Activated CD4-positive, alpha-beta memory T cell treated with anti-CD3 and anti-CD28 coated beads for 36 hours (primary cell): Measurements from ENCODE around the gene AZI2. TPM values are rescaled to one million over a fixed set of nuclear protein-coding genes. Genes with fewer than 3 reads are reported as not detected.

Source experiments
- CTCF ChIA-PET: fragments of 350-600 bp; sonication (Branson Sonifier 250); formaldehyde crosslinking; loops from one replicate; lab custom pipeline; 2021; ENCODE audit warnings: antibody characterized with exemption, inconsistent platforms; lab: Charles Lee
- POLR2A ChIA-PET: fragments of 350-600 bp; sonication (Branson Sonifier 250); formaldehyde crosslinking; loops from one replicate; lab custom pipeline; 2021; ENCODE audit warnings: antibody characterized with exemption; lab: Charles Lee
- DNase-seq: peaks from one replicate; pipeline ENCODE4 v3.0.0-alpha.2; 2020
- H3K27ac Mint-ChIP-seq: one replicate; pipeline ENCODE4 v1.8.0; 2021; ENCODE audit warnings: mixed read lengths
- H3K27me3 Mint-ChIP-seq: one replicate; pipeline ENCODE4 v1.8.0; 2021; ENCODE audit warnings: mixed read lengths
- H3K36me3 Mint-ChIP-seq: one replicate; pipeline ENCODE4 v1.8.0; 2021; ENCODE audit warnings: mixed read lengths
- H3K4me1 Mint-ChIP-seq: one replicate; pipeline ENCODE4 v1.8.0; 2021; ENCODE audit warnings: low read depth, mixed read lengths
- H3K4me3 Mint-ChIP-seq: one replicate; pipeline ENCODE4 v1.8.0; 2021; ENCODE audit warnings: mild to moderate bottlenecking, mixed read lengths
- H3K9me3 Mint-ChIP-seq: one replicate; pipeline ENCODE4 v1.8.0; 2021; ENCODE audit warnings: mixed read lengths
- intact Hi-C: fragments of 100-400 bp; cut with micrococcal nuclease; formaldehyde crosslinking; loops from one replicate; pipeline ENCODE4 v1.15.1; 2023
- total RNA-seq, 2 experiments: library from RNA; stranded (reverse); gene quantifications; one replicate each; pipeline ENCODE4 v1.2.3, GENCODE V29; 2021

The AZI2 gene
- total RNA-seq, 2 experiments from 2014 or later, result 35.5 to 38.9 TPM

DNA sequence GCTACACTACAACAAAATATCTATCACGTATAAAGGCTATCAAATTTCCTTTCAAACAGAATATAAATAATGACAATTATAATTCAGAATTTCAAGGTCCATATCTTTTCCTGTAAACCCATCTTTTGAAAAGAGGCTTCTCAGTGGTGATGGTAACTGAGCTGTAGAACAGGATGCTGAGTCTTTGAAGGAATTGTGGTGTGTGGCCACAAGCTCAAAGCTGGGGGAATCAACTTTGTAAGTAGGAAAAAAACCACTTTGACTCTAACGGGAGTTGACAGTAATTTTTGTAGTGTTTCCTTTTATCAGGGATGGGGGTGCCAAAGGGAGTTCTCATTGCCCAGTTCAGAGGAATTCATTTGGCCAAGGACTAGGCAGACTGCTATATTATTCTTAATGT lies 13.4 kb downstream of the AZI2 start:
- H3K27me3 Mint-ChIP-seq, result no peaks in the 10 kb centered on the region
- intact Hi-C loops, result no loop called here
- peaks cover 5% of the 10 kb centered on the region for H3K4me1 Mint-ChIP-seq
- DNase-seq, result no peak
- no peaks in the 10 kb centered on the region for H3K9me3 Mint-ChIP-seq
- no peak overlapping the region for H3K27ac Mint-ChIP-seq
- H3K4me3 Mint-ChIP-seq, result no peak overlapping the region
- peaks cover 8% of the 10 kb centered on the region for H3K36me3 Mint-ChIP-seq
- CTCF ChIA-PET, result interaction anchor here (1.0 to 4.2 kb wide), 3 partner anchors 9 to 623 kb away, joined by 3 to 23 read pairs (median 3); no protein-coding TSS in a partner anchor
- POLR2A ChIA-PET, result interaction anchor here (1.1 kb wide), 1 partner anchor 13 kb away, joined by 4 read pairs; the partner anchor contains the start of genes AZI2 and ZCWPW2

DNA sequence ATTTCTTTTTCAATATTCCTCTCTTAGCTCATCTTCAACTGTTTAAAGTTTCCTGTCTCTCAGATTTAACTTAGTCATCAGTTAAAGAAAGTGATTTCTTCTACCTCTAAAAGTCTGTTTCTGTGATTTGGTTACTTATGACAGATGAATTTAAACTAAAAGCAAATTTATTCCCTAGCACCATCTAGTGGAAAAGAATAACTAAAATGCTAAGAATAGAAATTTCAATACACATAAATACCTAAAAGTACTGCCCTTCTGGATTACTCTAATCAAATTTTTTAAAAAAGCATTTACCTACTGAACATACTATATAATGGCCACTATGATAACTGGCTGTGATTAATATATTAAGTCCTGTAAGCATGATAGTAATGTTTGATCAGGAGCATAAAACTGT lies 14.1 kb downstream of the AZI2 start:
- Mint-ChIP-seq H3K4me1 (peaks cover 5% of the 10 kb centered on the region), H3K27ac (no peak overlapping the region), H3K4me3 (no peak overlapping the region), H3K27me3 (no peaks in the 10 kb centered on the region), H3K9me3 (no peaks in the 10 kb centered on the region), H3K36me3 (peaks cover 5% of the 10 kb centered on the region)
- ChIA-PET POLR2A (no interaction called here), CTCF (interaction anchor here (1.1 to 4.2 kb wide), 2 partner anchors 10 to 623 kb away, joined by 4 to 23 read pairs; no protein-coding TSS in a partner anchor)
- intact Hi-C loops, result no loop called here
- DNase-seq, result no peak

DNA sequence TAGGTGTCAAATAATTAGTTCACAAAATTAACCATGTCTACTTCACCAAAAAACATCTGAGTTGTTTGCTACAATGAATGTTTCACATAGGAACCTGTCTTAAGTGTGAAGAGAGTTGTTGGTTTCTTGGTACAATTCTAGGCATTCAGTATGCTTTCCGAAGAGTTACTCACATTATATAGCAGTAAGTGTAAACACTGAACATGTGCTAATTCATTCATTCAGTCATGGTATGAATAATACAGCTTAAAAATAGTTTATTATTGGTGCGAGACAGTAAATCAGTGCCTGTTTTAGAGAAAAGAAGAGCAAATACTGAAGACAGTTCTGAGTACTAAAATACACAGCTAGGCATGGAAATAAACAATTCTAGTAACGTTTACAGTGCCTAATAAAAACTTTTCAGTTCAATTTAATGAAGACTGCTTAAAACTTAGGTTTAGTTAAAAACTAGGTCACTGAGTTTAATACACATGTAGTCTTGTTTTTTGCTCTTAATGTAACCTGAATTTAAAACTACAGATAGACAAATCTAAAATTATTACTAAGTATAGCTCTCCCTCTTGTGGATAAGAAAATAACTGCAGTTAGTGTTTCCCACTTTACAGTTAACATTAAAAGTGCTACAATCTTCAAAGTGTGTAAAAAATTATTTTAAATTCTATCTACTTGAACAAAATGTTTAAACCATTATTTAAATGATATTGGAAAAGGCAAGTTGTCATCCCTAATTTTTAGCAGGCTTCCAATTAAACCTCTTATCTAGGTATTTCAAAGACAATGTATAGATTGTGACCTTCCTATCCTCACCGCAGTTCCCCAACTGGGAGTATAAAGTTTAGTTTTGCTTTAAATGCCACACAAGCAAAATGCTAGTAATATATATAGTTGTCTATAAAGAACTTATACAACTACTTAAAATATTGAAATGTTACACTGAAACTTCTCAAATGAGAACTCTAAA lies 20.2 kb downstream of the AZI2 start:
- peaks cover 13% of the 10 kb centered on the region for H3K36me3 Mint-ChIP-seq
- CTCF ChIA-PET, result interaction anchor here (0.6 to 5.6 kb wide), 27 partner anchors 8 to 696 kb away, joined by 3 to 89 read pairs (median 4); partner anchors contain the start of genes AZI2, EOMES and ZCWPW2
- H3K4me3 Mint-ChIP-seq, result no peak overlapping the region
- no peak overlapping the region for H3K27ac Mint-ChIP-seq
- H3K27me3 Mint-ChIP-seq, result no peaks in the 10 kb centered on the region
- H3K4me1 Mint-ChIP-seq, result peaks cover 18% of the 10 kb centered on the region
- no peak for DNase-seq
- H3K9me3 Mint-ChIP-seq, result no peaks in the 10 kb centered on the region
- intact Hi-C loops, result loop anchor here (1.0 to 5.0 kb wide), 4 partner anchors 42 to 616 kb away; no protein-coding TSS in a partner anchor
- POLR2A ChIA-PET, result interaction anchor here (1.2 kb wide), 1 partner anchor 20 kb away, joined by 4 read pairs; the partner anchor contains the start of genes AZI2 and ZCWPW2

DNA sequence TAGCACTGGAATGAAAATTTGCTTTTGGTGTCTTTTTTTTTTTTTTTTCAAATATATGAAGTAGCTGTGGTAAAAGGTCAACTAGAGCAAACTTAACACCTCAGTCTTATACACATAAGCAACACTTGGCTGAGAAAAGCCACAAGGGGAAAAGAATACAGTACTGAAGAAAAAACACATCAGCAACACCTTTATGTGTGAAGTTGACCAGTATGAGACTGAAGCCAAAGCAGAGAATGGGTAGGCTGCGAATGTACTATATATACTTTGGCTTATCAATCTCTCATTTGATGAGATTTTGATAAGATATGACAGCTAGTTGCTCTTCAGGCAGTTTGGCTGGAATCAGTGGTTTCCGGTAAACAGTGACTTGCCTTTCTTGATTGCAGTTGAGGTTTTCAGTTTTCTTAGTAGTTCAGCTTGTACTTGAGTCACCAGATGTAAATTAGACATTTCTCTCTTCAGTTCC lies 22.1 kb downstream of the AZI2 start:
- DNase-seq, result peak; percentile 49
- no peaks in the 10 kb centered on the region for H3K9me3 Mint-ChIP-seq
- H3K27ac Mint-ChIP-seq, result peak overlapping the region; percentile 62
- H3K36me3 Mint-ChIP-seq, result peaks cover 18% of the 10 kb centered on the region
- intact Hi-C loops, result loop anchor here (1.0 to 5.0 kb wide), 7 partner anchors 9 to 464 kb away; partner anchors contain the start of gene CMC1
- no peak overlapping the region for H3K4me3 Mint-ChIP-seq
- POLR2A ChIA-PET, result interaction anchor here (0.6 to 2.2 kb wide), 5 partner anchors 22 to 736 kb away, joined by 3 to 12 read pairs (median 4); partner anchors contain the start of genes AZI2, EOMES and ZCWPW2
- H3K4me1 Mint-ChIP-seq, result peaks cover 18% of the 10 kb centered on the region
- CTCF ChIA-PET, result interaction anchor here (0.6 to 5.6 kb wide), 12 partner anchors 9 to 645 kb away, joined by 3 to 89 read pairs (median 4); partner anchors contain the start of genes AZI2, EOMES and ZCWPW2
- H3K27me3 Mint-ChIP-seq, result no peaks in the 10 kb centered on the region

DNA sequence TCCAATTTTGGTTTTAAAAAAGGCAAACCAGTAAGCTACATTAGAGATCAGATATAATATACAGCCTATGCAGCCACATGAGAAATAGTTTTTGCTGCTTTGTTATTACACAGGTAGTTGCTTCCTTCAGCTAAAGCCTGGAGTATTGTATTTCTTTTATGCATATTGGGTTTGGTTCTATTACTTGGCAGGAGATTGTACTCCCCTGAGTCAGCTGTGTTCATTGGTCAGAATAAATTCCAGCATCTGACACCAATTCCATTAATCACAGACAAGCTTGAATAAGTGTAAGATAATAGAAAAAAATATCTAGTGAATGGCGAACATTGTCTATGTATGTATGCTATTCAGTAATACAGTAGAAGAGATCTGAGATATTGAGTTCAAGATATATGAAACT lies 26.2 kb downstream of the AZI2 start:
- DNase-seq, result no peak
- Mint-ChIP-seq H3K4me1 (peaks cover 23% of the 10 kb centered on the region), H3K27me3 (no peaks in the 10 kb centered on the region), H3K27ac (no peak overlapping the region), H3K36me3 (peaks cover 22% of the 10 kb centered on the region), H3K9me3 (no peaks in the 10 kb centered on the region), H3K4me3 (no peak overlapping the region)
- POLR2A ChIA-PET, result no interaction called here
- CTCF ChIA-PET, result interaction anchor here (1.2 kb wide), 1 partner anchor 610 kb away, joined by 9 read pairs; no protein-coding TSS in a partner anchor
- intact Hi-C loops, result no loop called here

DNA sequence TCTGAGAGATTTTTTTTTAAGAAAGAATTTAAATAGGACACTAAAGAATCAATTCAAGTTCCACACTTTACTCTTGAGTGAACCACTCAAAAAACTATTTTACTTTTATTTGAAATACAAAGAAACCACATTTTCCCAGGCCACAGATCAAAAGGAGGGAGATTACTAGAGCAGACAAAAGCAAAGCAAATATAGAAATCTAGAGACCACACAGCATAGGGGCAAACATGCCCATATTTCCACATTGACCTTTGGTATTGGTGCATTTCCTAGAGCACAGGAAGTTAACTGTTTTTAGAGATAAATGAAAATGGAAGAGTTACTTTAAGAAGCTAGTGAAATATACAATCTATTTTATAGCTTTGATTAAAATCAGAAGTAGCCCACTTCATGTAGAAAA lies 27.6 kb downstream of the AZI2 start:
- H3K4me1 Mint-ChIP-seq, result peaks cover 12% of the 10 kb centered on the region
- H3K27me3 Mint-ChIP-seq, result no peaks in the 10 kb centered on the region
- no peak overlapping the region for H3K27ac Mint-ChIP-seq
- CTCF ChIA-PET, result interaction anchor here (1.6 to 3.2 kb wide), 2 partner anchors 15 to 609 kb away, joined by 5 to 17 read pairs; no protein-coding TSS in a partner anchor
- H3K9me3 Mint-ChIP-seq, result no peaks in the 10 kb centered on the region
- POLR2A ChIA-PET, result no interaction called here
- intact Hi-C loops, result no loop called here
- H3K4me3 Mint-ChIP-seq, result no peak overlapping the region
- DNase-seq, result no peak
- peaks cover 22% of the 10 kb centered on the region for H3K36me3 Mint-ChIP-seq

DNA sequence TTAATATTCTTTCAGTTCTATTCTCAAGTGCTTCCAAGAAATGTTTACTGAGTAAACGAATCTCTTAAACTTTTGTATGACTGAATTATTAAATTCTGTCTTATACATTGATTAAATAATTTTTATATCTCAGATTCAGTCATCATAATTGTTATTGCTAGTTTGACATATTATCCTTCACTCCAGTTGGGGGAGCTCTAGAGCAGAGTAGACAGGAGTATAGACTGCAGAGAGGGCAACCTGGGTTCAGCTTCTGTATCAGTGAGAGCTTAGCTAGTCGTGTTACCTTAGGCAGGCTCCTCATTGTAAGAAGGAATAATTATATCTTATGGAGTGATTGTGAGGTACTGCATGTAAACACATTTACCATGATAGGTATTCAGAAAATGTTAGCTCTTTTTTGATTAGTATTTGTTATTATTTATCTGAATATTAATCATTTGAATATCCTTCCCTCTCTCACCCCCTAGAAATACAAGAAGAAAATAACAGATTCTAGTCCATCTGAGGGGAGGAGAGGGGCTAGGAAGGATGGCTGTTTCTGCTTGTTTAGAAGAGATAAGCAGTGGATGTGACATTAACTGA lies 31.1 kb downstream of the AZI2 start:
- intact Hi-C loops, result loop anchor here (1.0 kb wide), 1 partner anchor 9 kb away; no protein-coding TSS in a partner anchor
- Mint-ChIP-seq H3K4me1 (peaks cover 6% of the 10 kb centered on the region), H3K27me3 (no peaks in the 10 kb centered on the region), H3K36me3 (peaks cover 9% of the 10 kb centered on the region), H3K27ac (no peak overlapping the region), H3K4me3 (no peak overlapping the region), H3K9me3 (no peaks in the 10 kb centered on the region)
- CTCF ChIA-PET, result interaction anchor here (0.5 to 1.2 kb wide), 17 partner anchors 9 to 608 kb away, joined by 3 to 28 read pairs (median 4); partner anchors contain the start of gene CMC1
- no peak for DNase-seq
- POLR2A ChIA-PET, result no interaction called here

DNA sequence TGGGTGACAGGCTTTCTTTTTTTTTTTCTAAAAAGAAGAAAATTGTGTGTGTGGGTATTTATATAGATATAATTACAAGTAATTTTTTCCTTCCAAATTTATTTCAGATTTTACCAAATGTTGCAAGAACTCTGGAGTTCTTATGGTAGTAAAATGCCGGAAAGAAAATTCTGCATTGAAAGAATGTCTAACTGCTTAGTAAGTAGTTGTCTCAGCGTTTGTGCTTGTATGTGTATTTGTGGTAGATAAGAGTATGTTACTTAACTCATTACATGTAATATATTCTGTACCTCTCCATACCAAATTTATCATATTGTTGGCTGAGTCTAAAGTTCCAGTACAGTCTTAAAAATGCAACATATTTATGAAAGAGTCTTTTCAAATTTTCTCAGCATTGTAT lies 32.4 kb downstream of the AZI2 start:
- intact Hi-C loops, result no loop called here
- Mint-ChIP-seq H3K4me3 (no peak overlapping the region), H3K27me3 (no peaks in the 10 kb centered on the region), H3K9me3 (no peaks in the 10 kb centered on the region), H3K36me3 (peaks cover 3% of the 10 kb centered on the region), H3K4me1 (peaks cover 6% of the 10 kb centered on the region), H3K27ac (no peak overlapping the region)
- DNase-seq, result no peak
- ChIA-PET CTCF (no interaction called here), POLR2A (no interaction called here)

DNA sequence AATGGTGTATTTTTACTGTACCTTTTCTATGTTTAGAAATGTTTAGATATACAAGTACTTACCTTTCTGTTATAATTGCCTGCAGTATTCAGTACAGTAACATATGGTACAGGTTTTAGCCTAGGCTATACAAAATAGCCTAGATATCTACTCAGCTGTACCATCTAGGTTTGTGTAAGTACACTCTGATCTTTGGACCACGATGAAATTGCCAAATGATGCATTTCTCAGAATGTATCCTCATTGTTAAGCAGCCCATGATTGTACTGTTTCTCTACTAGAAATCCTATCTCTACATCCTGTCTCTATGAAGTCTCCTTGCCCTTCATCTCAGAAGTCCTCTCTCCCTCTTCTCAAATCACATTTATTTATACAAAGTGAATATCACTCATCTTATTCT lies 32.9 kb downstream of the AZI2 start:
- H3K27ac Mint-ChIP-seq, result no peak overlapping the region
- peaks cover under 1% of the 10 kb centered on the region for H3K4me1 Mint-ChIP-seq
- no peak overlapping the region for H3K4me3 Mint-ChIP-seq
- intact Hi-C loops, result no loop called here
- no peaks in the 10 kb centered on the region for H3K9me3 Mint-ChIP-seq
- no peaks in the 10 kb centered on the region for H3K36me3 Mint-ChIP-seq
- POLR2A ChIA-PET, result no interaction called here
- CTCF ChIA-PET, result no interaction called here
- no peaks in the 10 kb centered on the region for H3K27me3 Mint-ChIP-seq
- DNase-seq, result no peak

DNA sequence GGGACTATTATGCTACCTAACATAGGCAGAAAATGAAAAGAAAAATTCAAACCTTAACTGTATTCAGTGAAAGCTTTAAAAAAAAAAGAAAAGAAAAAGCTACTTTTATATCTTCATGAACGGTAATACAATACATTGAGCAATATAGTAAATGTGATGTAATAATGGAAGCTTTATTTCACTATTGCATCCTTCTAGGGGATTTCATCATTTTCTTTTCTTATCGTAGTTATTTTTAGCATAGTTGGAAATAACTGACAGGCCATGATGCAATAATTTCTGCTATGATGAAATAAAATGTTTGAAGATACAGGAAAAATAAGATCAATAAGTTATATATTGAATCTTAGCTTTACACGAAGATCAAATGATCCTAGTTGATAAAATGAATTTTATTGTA lies 40.4 kb downstream of the AZI2 start:
- H3K27me3 Mint-ChIP-seq, result no peaks in the 10 kb centered on the region
- peaks cover 6% of the 10 kb centered on the region for H3K4me1 Mint-ChIP-seq
- ChIA-PET POLR2A (no interaction called here), CTCF (interaction anchor here (0.6 to 1.1 kb wide), 3 partner anchors 10 to 596 kb away, joined by 3 to 5 read pairs (median 3); no protein-coding TSS in a partner anchor)
- no peak overlapping the region for H3K27ac Mint-ChIP-seq
- H3K9me3 Mint-ChIP-seq, result no peaks in the 10 kb centered on the region
- no peak overlapping the region for H3K4me3 Mint-ChIP-seq
- intact Hi-C loops, result no loop called here
- H3K36me3 Mint-ChIP-seq, result peaks cover 2% of the 10 kb centered on the region
- DNase-seq, result no peak

DNA sequence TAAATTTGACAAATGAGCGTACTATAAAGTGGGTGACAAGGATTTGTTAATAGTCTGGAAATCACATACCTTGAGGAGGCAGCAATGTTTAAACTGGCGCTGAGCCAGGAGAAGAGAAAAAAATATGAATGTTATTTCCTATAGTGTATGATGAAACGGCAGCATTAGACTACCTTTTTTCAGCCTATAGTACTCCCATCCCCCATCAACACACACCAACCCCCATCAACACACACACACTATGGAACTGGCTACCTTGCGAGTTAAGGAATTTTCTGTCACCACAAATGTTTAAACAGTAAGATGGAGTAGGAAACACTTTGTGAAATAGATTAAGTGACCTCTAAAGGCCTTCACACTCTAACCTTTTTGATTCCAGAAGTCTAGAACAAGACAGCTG lies 46.9 kb downstream of the AZI2 start:
- no peaks in the 10 kb centered on the region for H3K27me3 Mint-ChIP-seq
- intact Hi-C loops, result no loop called here
- H3K9me3 Mint-ChIP-seq, result no peaks in the 10 kb centered on the region
- H3K36me3 Mint-ChIP-seq, result peaks cover 4% of the 10 kb centered on the region
- ChIA-PET POLR2A (no interaction called here), CTCF (no interaction called here)
- peaks cover 8% of the 10 kb centered on the region for H3K4me1 Mint-ChIP-seq
- H3K27ac Mint-ChIP-seq, result no peak overlapping the region
- H3K4me3 Mint-ChIP-seq, result no peak overlapping the region
- no peak for DNase-seq
